NCI-H1436 treated with DMSO at 0.1 percent for 48 hours (cell line): ENCODE measurements around the gene SYNPR.

ENCODE experiments used
- DNase-seq: peaks from one replicate; lab custom pipeline; 2025; lab: John Stamatoyannopoulos, UW

SYNPR gene

GRCh38 chr3:63471781-63472180 lies 193.7 kb downstream of the SYNPR start:
- no peak for DNase-seq

GRCh38 chr3:63473641-63474166 lies 195.6 kb downstream of the SYNPR start:
- no peak for DNase-seq

GRCh38 chr3:63474828-63475518 lies 196.9 kb downstream of the SYNPR start:
- DNase-seq = no peak

GRCh38 chr3:63477494-63478129 lies 199.5 kb downstream of the SYNPR start:
- DNase-seq = no peak

GRCh38 chr3:63478990-63479660 lies 201.0 kb downstream of the SYNPR start:
- DNase-seq = no peak

- DNase-seq = no peak
Observed at GRCh38 chr3:63479661-63480035, 201.5 kb downstream of the SYNPR start.

- no peak for DNase-seq
Observed at GRCh38 chr3:63481627-63482026, 203.5 kb downstream of the SYNPR start.

- no peak for DNase-seq
Observed at GRCh38 chr3:63482341-63482740, 204.2 kb downstream of the SYNPR start.

GRCh38 chr3:63492464-63492863 lies 214.4 kb downstream of the SYNPR start:
- DNase-seq = peak; percentile 41

- no peak for DNase-seq
Observed at GRCh38 chr3:63493101-63493500, 215.0 kb downstream of the SYNPR start.

- no peak for DNase-seq
Observed at GRCh38 chr3:63494646-63495045, 216.5 kb downstream of the SYNPR start.

GRCh38 chr3:63497641-63498040 lies 219.5 kb downstream of the SYNPR start:
- DNase-seq = no peak

- no peak for DNase-seq
Observed at GRCh38 chr3:63500196-63500595, 222.1 kb downstream of the SYNPR start.

GRCh38 chr3:63508305-63508704 lies 230.2 kb downstream of the SYNPR start:
- DNase-seq = no peak

GRCh38 chr3:63508771-63509170 lies 230.7 kb downstream of the SYNPR start:
- DNase-seq = no peak

GRCh38 chr3:63513791-63514190 lies 235.7 kb downstream of the SYNPR start:
- DNase-seq = no peak

- no peak for DNase-seq
Observed at GRCh38 chr3:63514678-63515077, 236.6 kb downstream of the SYNPR start.

- DNase-seq = no peak
Observed at GRCh38 chr3:63519426-63519825, 241.3 kb downstream of the SYNPR start.

GRCh38 chr3:63521657-63522056 lies 243.5 kb downstream of the SYNPR start:
- no peak for DNase-seq

- no peak for DNase-seq
Observed at GRCh38 chr3:63523100-63523499, 245.0 kb downstream of the SYNPR start.

GRCh38 chr3:63528325-63529000 lies 250.4 kb downstream of the SYNPR start:
- no peak for DNase-seq

GRCh38 chr3:63532521-63532920 lies 254.4 kb downstream of the SYNPR start:
- no peak for DNase-seq

- no peak for DNase-seq
Observed at GRCh38 chr3:63538919-63539318, 260.8 kb downstream of the SYNPR start.
